Muscle layer of duodenum (tissue), 2 donors: ENCODE data around the gene AMPH.
"Not testable (repeated sequence)": the region's sequence is repeated elsewhere in the genome, so short reads cannot be mapped to it uniquely, and the experiment has no call there.

Source experiments
- H3K27ac ChIP-seq: one replicate; pipeline ENCODE4 v1.7.0; 2013; ENCODE audit warnings: mild to moderate bottlenecking, low read length
- H3K27me3 ChIP-seq: one replicate; pipeline ENCODE4 v1.7.0; 2013; ENCODE audit warnings: low read depth, mild to moderate bottlenecking, control low read depth, low read length
- H3K36me3 ChIP-seq, 2 donors: one replicate each; pipeline ENCODE4 v1.7.0; 2013; ENCODE audit warnings: low read length in 2 of 2, control low read depth in 1 of 2, mild to moderate bottlenecking in 1 of 2; ENCODE audit not compliant: insufficient read depth in 2 of 2, control insufficient read depth in 1 of 2
- H3K4me1 ChIP-seq, 2 donors: one replicate each; pipeline ENCODE4 v1.7.0; 2013; ENCODE audit warnings: low read length in 2 of 2, mild to moderate bottlenecking in 2 of 2, control low read depth in 1 of 2, moderate library complexity in 1 of 2; ENCODE audit not compliant: insufficient read depth in 2 of 2, control insufficient read depth in 1 of 2
- H3K4me3 ChIP-seq, 2 donors: one replicate each; pipeline ENCODE4 v1.7.0; 2013; ENCODE audit warnings: low read length in 2 of 2, low read depth in 1 of 2, mild to moderate bottlenecking in 1 of 2
- H3K9me3 ChIP-seq, 2 donors: one replicate each; pipeline ENCODE4 v1.7.0; 2013; ENCODE audit warnings: low read length in 2 of 2, control low read depth in 1 of 2, mild to moderate bottlenecking in 1 of 2; ENCODE audit not compliant: control insufficient read depth in 1 of 2
- donor health status: healthy.

The AMPH gene

DNA sequence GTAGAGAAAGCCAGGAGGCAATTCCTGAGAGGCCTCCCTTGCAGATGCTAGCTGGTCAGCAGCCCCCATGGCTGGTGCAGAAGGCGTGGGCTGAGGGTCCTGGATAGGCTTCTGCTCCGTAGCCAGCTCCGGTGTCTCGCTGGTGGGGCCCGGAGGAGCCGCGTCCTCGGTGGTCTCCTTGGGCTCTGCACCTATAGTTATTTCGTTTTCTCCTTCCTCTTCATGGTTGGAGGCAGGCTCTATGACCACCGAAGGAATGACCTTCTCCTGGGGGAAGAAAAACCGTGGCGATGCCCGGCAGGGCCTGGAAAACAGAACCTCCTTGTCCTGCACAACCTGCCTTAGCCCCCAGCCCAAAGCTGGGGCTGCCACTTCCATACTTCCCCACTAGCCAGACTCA lies 239.4 kb downstream of the AMPH start:
- Histone ChIP-seq H3K27ac (no peak overlapping the region), H3K9me3 (no peaks in the 10 kb centered on the region), H3K27me3 (no peaks in the 10 kb centered on the region), H3K4me1 (no peaks in the 10 kb centered on the region), H3K4me3 (no peak overlapping the region), H3K36me3 (no peaks in the 10 kb centered on the region)

DNA sequence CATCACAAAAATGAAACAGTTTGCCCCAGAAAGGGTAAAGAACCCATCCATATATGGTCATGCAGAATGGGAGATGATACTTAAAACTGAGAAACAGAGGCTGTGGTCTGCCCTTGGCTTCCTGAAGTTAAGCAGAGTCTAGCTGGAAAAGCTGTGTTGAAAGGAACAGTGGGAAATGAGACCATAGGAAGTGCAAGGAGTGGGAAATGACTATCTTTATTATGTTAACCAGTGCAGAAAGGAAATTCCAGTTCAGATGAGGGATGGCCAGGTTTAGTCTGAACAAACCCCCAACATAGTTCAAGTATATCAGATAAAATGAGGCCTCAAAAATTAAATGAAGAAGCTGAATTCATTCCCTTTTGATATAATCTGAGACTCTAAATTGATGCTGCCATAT lies 245.5 kb downstream of the AMPH start:
- Histone ChIP-seq H3K27ac (no peak overlapping the region), H3K36me3 (no peaks in the 10 kb centered on the region)

DNA sequence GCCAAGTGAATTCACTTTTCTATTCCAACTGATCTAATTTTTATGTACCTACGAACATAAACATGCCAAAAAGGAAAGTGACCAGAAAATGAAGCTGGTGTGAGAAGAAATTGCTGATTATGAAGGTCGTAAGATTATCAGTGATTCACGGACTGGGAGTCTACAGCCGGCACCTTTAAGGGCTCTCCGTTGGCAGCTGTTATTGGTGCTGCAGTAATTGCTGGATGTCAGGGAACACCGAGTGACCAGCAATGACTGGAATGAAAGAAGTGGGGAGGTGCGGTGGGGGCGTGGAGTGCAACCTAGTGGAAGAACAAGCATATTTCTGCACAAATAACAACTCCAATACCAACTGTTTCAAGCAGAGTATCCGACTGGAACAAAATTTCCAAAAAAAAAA lies 247.9 kb downstream of the AMPH start:
- Histone ChIP-seq H3K36me3 (no peaks in the 10 kb centered on the region), H3K9me3 (no peaks in the 10 kb centered on the region), H3K27me3 (no peaks in the 10 kb centered on the region), H3K27ac (no peak overlapping the region), H3K4me3 (no peak overlapping the region), H3K4me1 (no peaks in the 10 kb centered on the region)

More for the DNA sequence above, 245.5 kb downstream of the AMPH start:
- H3K4me1 ChIP-seq = no peaks in the 10 kb centered on the region
- H3K27me3 ChIP-seq = no peaks in the 10 kb centered on the region
- H3K9me3 ChIP-seq = no peaks in the 10 kb centered on the region
- no peak overlapping the region for H3K4me3 ChIP-seq

DNA sequence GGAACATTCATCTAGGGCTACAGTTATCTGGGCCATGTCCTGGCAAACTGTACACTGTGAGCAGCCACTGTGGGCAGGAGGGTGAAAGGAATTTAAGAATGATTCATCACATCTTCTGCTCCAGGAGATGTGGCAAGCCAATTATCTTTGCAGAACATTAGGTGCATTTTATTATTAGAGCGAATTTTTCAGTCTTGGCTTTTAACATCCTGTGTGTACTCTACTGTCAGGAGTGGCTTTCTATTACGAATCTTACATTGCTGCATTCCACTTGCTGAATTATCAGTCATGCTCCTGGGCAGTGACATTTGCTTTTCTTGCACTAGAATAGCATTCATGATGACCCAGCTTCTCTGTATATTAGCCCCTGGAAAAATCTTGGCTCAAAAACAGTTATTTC lies 248.5 kb downstream of the AMPH start:
- Histone ChIP-seq H3K4me3 (no peak overlapping the region), H3K36me3 (no peaks in the 10 kb centered on the region), H3K4me1 (no peaks in the 10 kb centered on the region), H3K27ac (no peak overlapping the region), H3K9me3 (no peaks in the 10 kb centered on the region), H3K27me3 (no peaks in the 10 kb centered on the region)

GRCh38 chr7:38375453-38375852 lies 255.7 kb downstream of the AMPH start:
- Histone ChIP-seq H3K27ac (no peak overlapping the region), H3K27me3 (no peaks in the 10 kb centered on the region), H3K4me1 (no peaks in the 10 kb centered on the region), H3K9me3 (no peaks in the 10 kb centered on the region), H3K36me3 (no peaks in the 10 kb centered on the region), H3K4me3 (no peak overlapping the region)

DNA sequence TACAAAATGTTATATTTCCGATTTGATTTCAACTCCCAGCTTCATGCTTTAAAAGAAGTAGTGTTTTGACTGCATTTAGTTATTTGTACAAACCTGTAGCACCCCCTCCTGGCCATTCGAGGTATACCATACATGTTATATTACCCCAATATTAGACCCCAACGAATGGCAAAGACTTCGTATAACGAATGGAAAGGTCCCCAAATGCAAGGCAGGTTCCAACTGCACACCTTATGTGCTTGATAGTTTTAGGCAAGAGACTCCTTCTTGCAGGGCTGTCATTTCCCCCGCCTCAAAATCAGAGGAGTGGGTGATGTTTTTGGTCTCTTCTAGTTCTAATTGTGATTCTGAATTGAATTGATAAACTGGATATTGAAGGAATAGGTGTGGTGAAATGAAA lies 256.7 kb downstream of the AMPH start:
- H3K27ac ChIP-seq = no peak overlapping the region
- no peaks in the 10 kb centered on the region for H3K4me1 ChIP-seq
- no peak overlapping the region for H3K4me3 ChIP-seq
- H3K36me3 ChIP-seq = no peaks in the 10 kb centered on the region
- no peaks in the 10 kb centered on the region for H3K27me3 ChIP-seq
- H3K9me3 ChIP-seq = no peaks in the 10 kb centered on the region

GRCh38 chr7:38373155-38373554 lies 258.0 kb downstream of the AMPH start:
- no peaks in the 10 kb centered on the region for H3K36me3 ChIP-seq
- H3K27me3 ChIP-seq = no peaks in the 10 kb centered on the region
- no peak overlapping the region for H3K4me3 ChIP-seq
- H3K4me1 ChIP-seq = no peaks in the 10 kb centered on the region
- H3K27ac ChIP-seq = no peak overlapping the region
- no peaks in the 10 kb centered on the region for H3K9me3 ChIP-seq

GRCh38 chr7:38372290-38372689 lies 258.9 kb downstream of the AMPH start:
- Histone ChIP-seq H3K4me1 (no peaks in the 10 kb centered on the region), H3K27me3 (no peaks in the 10 kb centered on the region), H3K9me3 (no peaks in the 10 kb centered on the region), H3K27ac (no peak overlapping the region), H3K36me3 (no peaks in the 10 kb centered on the region), H3K4me3 (no peak overlapping the region)

GRCh38 chr7:38369816-38370493 lies 261.2 kb downstream of the AMPH start:
- no peaks in the 10 kb centered on the region for H3K9me3 ChIP-seq
- no peaks in the 10 kb centered on the region for H3K36me3 ChIP-seq
- H3K4me1 ChIP-seq = no peaks in the 10 kb centered on the region
- no peaks in the 10 kb centered on the region for H3K27me3 ChIP-seq
- H3K27ac ChIP-seq = peak overlapping the region; percentile 46
- H3K4me3 ChIP-seq = peak overlapping the region in 1 of 2 donors; percentile 13

GRCh38 chr7:38368191-38368605 lies 263.0 kb downstream of the AMPH start:
- Histone ChIP-seq H3K4me1 (no peaks in the 10 kb centered on the region), H3K27ac (no peak overlapping the region), H3K4me3 (no peak overlapping the region), H3K27me3 (no peaks in the 10 kb centered on the region), H3K9me3 (no peaks in the 10 kb centered on the region), H3K36me3 (no peaks in the 10 kb centered on the region)

- Histone ChIP-seq H3K9me3 (no peaks in the 10 kb centered on the region), H3K4me3 (no peak overlapping the region), H3K36me3 (no peaks in the 10 kb centered on the region), H3K27me3 (no peaks in the 10 kb centered on the region), H3K4me1 (no peaks in the 10 kb centered on the region), H3K27ac (no peak overlapping the region)
Observed at GRCh38 chr7:38367301-38367890, 263.8 kb downstream of the AMPH start.

GRCh38 chr7:38363379-38363778 lies 267.8 kb downstream of the AMPH start:
- H3K4me1 ChIP-seq, H3K27me3 ChIP-seq, H3K4me3 ChIP-seq, H3K9me3 ChIP-seq, H3K36me3 ChIP-seq, H3K27ac ChIP-seq: not testable (repeated sequence)
